Lung (tissue), 12 donors: ENCODE measurements around the gene SH3RF2. TPM values are rescaled to one million over a fixed set of nuclear protein-coding genes. Genes with fewer than 3 reads are reported as not detected.
A peak's percentile ranks its signal among the peaks of the same experiment; 100 is the strongest.

Source experiments
- ATAC-seq: fragments of 200-7000 bp; cut with Tn5 transposase; one replicate; pipeline ENCODE4 v1.9.1; 2020; ENCODE audit warnings: moderate number of reproducible peaks; ENCODE audit not compliant: insufficient read depth, low FRiP score
- DNase-seq, 3 donors: peaks; one replicate each; pipeline ENCODE4 v3.0.0-alpha.2; 2013 to 2017
- H3K27ac ChIP-seq, 2 donors: one replicate each; pipeline ENCODE4 v1.5.1; 2013; ENCODE audit warnings: mild to moderate bottlenecking in 2 of 2, moderate library complexity in 2 of 2, control low read depth in 1 of 2, inconsistent platforms in 1 of 2, low read depth in 1 of 2, low read length in 1 of 2
- H3K27me3 ChIP-seq, 3 donors: one replicate each; pipeline ENCODE4 v1.5.1; 2013; ENCODE audit warnings: low read length in 2 of 3; ENCODE audit not compliant: control insufficient read depth in 3 of 3, insufficient read depth in 3 of 3
- H3K36me3 ChIP-seq, 4 donors: one replicate each; pipeline ENCODE4 v1.5.1; 2013; ENCODE audit warnings: low read length in 4 of 4, mild to moderate bottlenecking in 1 of 4, moderate library complexity in 1 of 4; ENCODE audit not compliant: control insufficient read depth in 4 of 4, insufficient read depth in 4 of 4
- H3K4me1 ChIP-seq, 5 donors: one replicate each; pipeline ENCODE4 v1.5.1; 2013; ENCODE audit warnings: low read length in 5 of 5, mild to moderate bottlenecking in 2 of 5, moderate library complexity in 1 of 5; ENCODE audit not compliant: control insufficient read depth in 5 of 5, insufficient read depth in 5 of 5
- H3K4me3 ChIP-seq: one replicate; pipeline ENCODE4 v1.5.1; 2013; ENCODE audit warnings: mild to moderate bottlenecking, control low read depth, moderate library complexity
- H3K9ac ChIP-seq, 2 donors: one replicate each; pipeline ENCODE4 v1.5.1; 2013; ENCODE audit warnings: low read length in 2 of 2, control low read depth in 1 of 2; ENCODE audit not compliant: insufficient read depth in 1 of 2
- H3K9me3 ChIP-seq, 4 donors: one replicate each; pipeline ENCODE4 v1.5.1; 2013; ENCODE audit warnings: low read length in 3 of 4, mild to moderate bottlenecking in 1 of 4, moderate library complexity in 1 of 4; ENCODE audit not compliant: control insufficient read depth in 4 of 4, insufficient read depth in 3 of 4
- CTCF ChIP-seq: IDR thresholded peaks from 2 replicates; pipeline ENCODE4 v1.5.1; 2012; ENCODE audit warnings: mild to moderate bottlenecking; ENCODE audit errors: control extremely low read depth, extremely low read depth
- WGBS, 2 donors: extraction: QIAGEN DNeasy Blood & Tissue Kit; methylation state at CpG; one replicate each; pipeline ENCODE4 v1.1.7; 2013; 5-methylcytosine and 5-hydroxymethylcytosine counted together
- polyA plus RNA-seq, 2 donors: library from polyadenylated mRNA; stranded (reverse); fragments of 200-250 nt; gene quantifications; one replicate each; pipeline ENCODE4 v1.2.1, GENCODE V29; 2013
- total RNA-seq, 2 donors: library from RNA; depleted of rRNA in 1 of 2; stranded (reverse); fragments of >200 nt in 1 of 2; gene quantifications; one replicate each; pipeline ENCODE4 v1.2.1, GENCODE V29; 2014 to 2021
- donor health status: control.
- donor health status: control.
- donor health status: Bipolar disorder and iron deficiency.
- donor health status: healthy.
- donor health status: DM: yes; HTN: yes; CAD: no.

The SH3RF2 gene
- total and polyA plus RNA-seq, 4 donors, result 1.3 to 14.3 (median 5.0) TPM

- H3K36me3 ChIP-seq, result no peaks in the 10 kb centered on the region
- WGBS, 2 donors, result 69 to 81% methylated on average over 2 of the region's 2 CpGs
- H3K9me3 ChIP-seq, result no peaks in the 10 kb centered on the region
- DNase-seq (no peak), ATAC-seq (no peak)
- H3K4me3 ChIP-seq, result no peak overlapping the region
- peaks cover 0 to 2% (median 2%) of the 10 kb centered on the region in 3 donors for H3K27me3 ChIP-seq
- no peak overlapping the region for H3K9ac ChIP-seq
- no peak overlapping the region for H3K27ac ChIP-seq
- peaks cover 0 to 8% (median 0%) of the 10 kb centered on the region in 5 donors for H3K4me1 ChIP-seq
- no peak for TF ChIP-seq CTCF
Measured at GRCh38 chr5:145921211-145921610, 15.2 kb upstream of the SH3RF2 start.

- Histone ChIP-seq H3K9ac (peak overlapping the region in 1 of 2 donors; percentile 23), H3K27me3 (peaks cover 0 to 2% (median 2%) of the 10 kb centered on the region in 3 donors), H3K4me3 (no peak overlapping the region), H3K36me3 (no peaks in the 10 kb centered on the region), H3K4me1 (peaks cover 0 to 8% (median 0%) of the 10 kb centered on the region in 5 donors), H3K27ac (no peak overlapping the region), H3K9me3 (no peaks in the 10 kb centered on the region)
- no peak for TF ChIP-seq CTCF
- no peak for DNase-seq
- 84 to 91% methylated on average over 2 of the region's 2 CpGs for WGBS, 2 donors
- ATAC-seq, result no peak
Measured at GRCh38 chr5:145922059-145922458, 14.3 kb upstream of the SH3RF2 start.

GRCh38 chr5:145923405-145923804, 13.0 kb upstream of the SH3RF2 start:
- 92 to 94% methylated on average over 3 of the region's 3 CpGs for WGBS, 2 donors
- TF ChIP-seq CTCF, result no peak
- peaks cover 0 to 8% (median 0%) of the 10 kb centered on the region in 5 donors for H3K4me1 ChIP-seq
- H3K4me3 ChIP-seq, result no peak overlapping the region
- ATAC-seq, result no peak
- no peak for DNase-seq
- no peaks in the 10 kb centered on the region for H3K27me3 ChIP-seq
- H3K9me3 ChIP-seq, result no peaks in the 10 kb centered on the region
- H3K9ac ChIP-seq, result no peak overlapping the region
- no peak overlapping the region for H3K27ac ChIP-seq
- H3K36me3 ChIP-seq, result no peaks in the 10 kb centered on the region

- TF ChIP-seq CTCF, result no peak
- WGBS, 2 donors, result 86 to 90% methylated on average over 1 of the region's 1 CpG
- H3K27me3 ChIP-seq, result no peaks in the 10 kb centered on the region
- no peak overlapping the region for H3K4me3 ChIP-seq
- no peaks in the 10 kb centered on the region for H3K36me3 ChIP-seq
- no peak overlapping the region for H3K9ac ChIP-seq
- no peak overlapping the region for H3K27ac ChIP-seq
- peaks cover 0 to 8% (median 0%) of the 10 kb centered on the region in 5 donors for H3K4me1 ChIP-seq
- no peak for ATAC-seq
- no peaks in the 10 kb centered on the region for H3K9me3 ChIP-seq
- DNase-seq, result no peak
Measured at GRCh38 chr5:145924849-145925248, 11.5 kb upstream of the SH3RF2 start.
